ENCODE results near the gene SLC12A2. TPM values are rescaled to one million over a fixed set of nuclear protein-coding genes. Genes with fewer than 3 reads are reported as not detected.

Gene SLC12A2
- total and polyA plus RNA-seq, 2 experiments from 2014 or later = 8.1 to 21.3 TPM

- H3K4me3 ChIP-seq = no peak overlapping the region
- H4K20me1 ChIP-seq (replicated peaks; ENCODE audit: insufficient read depth) = no peaks in the 10 kb centered on the region; the same call in 1 of the 2 replicates
- no peaks in the 10 kb centered on the region for H3K79me2 ChIP-seq (replicated peaks; ENCODE audit: insufficient read depth)
- no peak overlapping the region for H3K27ac ChIP-seq (ENCODE audit: low read depth)
- H3F3A ChIP-seq (replicated peaks; ENCODE audit: low read depth) = no peaks in the 10 kb centered on the region
- peaks cover 10% of the 10 kb centered on the region; the same call in 2 of the 3 replicates for H3K4me1 Mint-ChIP-seq
- DNase-seq (ENCODE audit: low spot score) = no peak
- no peaks in the 10 kb centered on the region for H3K9me2 ChIP-seq (ENCODE audit: insufficient read depth)
- H3K4me3 Mint-ChIP-seq = no peak overlapping the region
- no peak overlapping the region for H3K4me2 ChIP-seq
- no peaks in the 10 kb centered on the region for H3K9me3 Mint-ChIP-seq
- no peaks in the 10 kb centered on the region for H3K27me3 Mint-ChIP-seq (ENCODE audit: insufficient read depth, low read depth, poor library complexity)
- H3K4me1 ChIP-seq (ENCODE audit: insufficient read depth) = no peaks in the 10 kb centered on the region
- ATAC-seq = no peak
- no peak overlapping the region for H2AFZ ChIP-seq
- no peaks in the 10 kb centered on the region for H3K36me3 ChIP-seq (ENCODE audit: insufficient read depth)
- no peak for TF ChIP-seq ZNF331 (CRISPR knock-in tag; IDR thresholded peaks at IDR 0.05; ENCODE audit: low read depth)
- no peak for TF ChIP-seq EZH2phosphoT487 (IDR thresholded peaks at IDR 0.05; ENCODE audit: unreplicated experiment)
- H3K27me3 ChIP-seq (ENCODE audit: insufficient read depth) = no peaks in the 10 kb centered on the region
- no peak overlapping the region for H3K27ac Mint-ChIP-seq
- H3K36me3 Mint-ChIP-seq (ENCODE audit: low read depth) = no peaks in the 10 kb centered on the region
Observed at GRCh38 chr5:128195316-128195715, 111.8 kb downstream of the SLC12A2 start.

GRCh38 chr5:128196080-128196479 lies 112.5 kb downstream of the SLC12A2 start:
- H3K27me3 ChIP-seq (ENCODE audit: insufficient read depth) = no peaks in the 10 kb centered on the region; the same call in 1 of the 2 replicates
- H3K36me3 ChIP-seq (ENCODE audit: insufficient read depth) = no peaks in the 10 kb centered on the region
- no peak overlapping the region for H3K4me3 Mint-ChIP-seq
- no peak for TF ChIP-seq EZH2phosphoT487 (IDR thresholded peaks at IDR 0.05; ENCODE audit: unreplicated experiment)
- no peak for TF ChIP-seq ETS1 (IDR thresholded peaks at IDR 0.05)
- TF ChIP-seq EZH2 (IDR thresholded peaks at IDR 0.05; ENCODE audit: low read depth, unreplicated experiment) = no peak
- no peak for TF ChIP-seq STAT1 (IDR thresholded peaks at IDR 0.05; ENCODE audit: unreplicated experiment)
- no peaks in the 10 kb centered on the region for H3K9me2 ChIP-seq (ENCODE audit: insufficient read depth)
- no peak overlapping the region for H3K27ac ChIP-seq (ENCODE audit: low read depth)
- no peak overlapping the region for H3K4me2 ChIP-seq
- no peak for ATAC-seq
- no peak overlapping the region for H3K27ac Mint-ChIP-seq
- H4K20me1 ChIP-seq (replicated peaks; ENCODE audit: insufficient read depth) = no peaks in the 10 kb centered on the region; the same call in 1 of the 2 replicates
- no peak overlapping the region for H2AFZ ChIP-seq
- no peaks in the 10 kb centered on the region for H3K79me2 ChIP-seq (replicated peaks; ENCODE audit: insufficient read depth)
- no peak overlapping the region for H3K4me3 ChIP-seq
- H3K4me1 ChIP-seq (ENCODE audit: insufficient read depth) = no peaks in the 10 kb centered on the region
- H3K9me3 Mint-ChIP-seq = no peaks in the 10 kb centered on the region
- no peaks in the 10 kb centered on the region for H3F3A ChIP-seq (replicated peaks; ENCODE audit: low read depth)
- no peaks in the 10 kb centered on the region for H3K27me3 Mint-ChIP-seq (ENCODE audit: insufficient read depth, low read depth, poor library complexity)
- H3K36me3 Mint-ChIP-seq (ENCODE audit: low read depth) = no peaks in the 10 kb centered on the region
- H3K4me1 Mint-ChIP-seq = peaks cover 10% of the 10 kb centered on the region; the same call in 2 of the 3 replicates
- DNase-seq (ENCODE audit: low spot score) = no peak

- H3K79me2 ChIP-seq (replicated peaks; ENCODE audit: insufficient read depth) = no peaks in the 10 kb centered on the region
- H3K27ac ChIP-seq (ENCODE audit: low read depth) = no peak overlapping the region
- no peaks in the 10 kb centered on the region for H3K36me3 ChIP-seq (ENCODE audit: insufficient read depth)
- no peaks in the 10 kb centered on the region; the same call in 1 of the 2 replicates for H4K20me1 ChIP-seq (replicated peaks; ENCODE audit: insufficient read depth)
- H3K9me3 Mint-ChIP-seq = no peaks in the 10 kb centered on the region
- H3K36me3 Mint-ChIP-seq (ENCODE audit: low read depth) = no peaks in the 10 kb centered on the region
- peaks cover 2% of the 10 kb centered on the region for H3K27me3 Mint-ChIP-seq (ENCODE audit: insufficient read depth, low read depth, poor library complexity)
- no peaks in the 10 kb centered on the region for H3K4me1 ChIP-seq (ENCODE audit: insufficient read depth)
- no peaks in the 10 kb centered on the region; the same call in 1 of the 2 replicates for H3K27me3 ChIP-seq (ENCODE audit: insufficient read depth)
- H3K27ac Mint-ChIP-seq = no peak overlapping the region
- ATAC-seq (no peak), DNase-seq (ENCODE audit: low spot score) (no peak)
- H3K4me3 Mint-ChIP-seq = no peak overlapping the region
- no peak overlapping the region for H3K4me3 ChIP-seq
- no peaks in the 10 kb centered on the region for H3F3A ChIP-seq (replicated peaks; ENCODE audit: low read depth)
- H3K4me1 Mint-ChIP-seq = peaks cover 13% of the 10 kb centered on the region; the same call in 2 of the 3 replicates
- TF ChIP-seq CREB1 (CRISPR knock-in tag; IDR thresholded peaks at IDR 0.05; ENCODE audit: low read depth) = no peak
- TF ChIP-seq ZNF331 (CRISPR knock-in tag; IDR thresholded peaks at IDR 0.05; ENCODE audit: low read depth) = no peak
- no peak for TF ChIP-seq ETS1 (IDR thresholded peaks at IDR 0.05)
- TF ChIP-seq ZNF114 (CRISPR knock-in tag; IDR thresholded peaks at IDR 0.05) = no peak
- no peak for TF ChIP-seq EZH2phosphoT487 (IDR thresholded peaks at IDR 0.05; ENCODE audit: unreplicated experiment)
- no peak for TF ChIP-seq JUNB (IDR thresholded peaks at IDR 0.05; ENCODE audit: unreplicated experiment)
- H2AFZ ChIP-seq = no peak overlapping the region
- no peaks in the 10 kb centered on the region for H3K9me2 ChIP-seq (ENCODE audit: insufficient read depth)
- H3K4me2 ChIP-seq = no peak overlapping the region
Observed at GRCh38 chr5:128196791-128197190, 113.2 kb downstream of the SLC12A2 start.

All from GM23338 (cell line).